H9 (cell line): ENCODE data around the gene KCNIP1. TPM values are rescaled to one million over a fixed set of nuclear protein-coding genes. Genes with fewer than 3 reads are reported as not detected.

Experiments
- DNase-seq: peaks from one replicate; pipeline ENCODE4 v3.0.0-alpha.2; 2017
- H2AFZ ChIP-seq: one replicate; pipeline ENCODE4 v1.6.1; 2013; ENCODE audit warnings: mild to moderate bottlenecking, low read length, control low read depth, moderate library complexity
- H2AK5ac ChIP-seq: 2 replicates; pipeline ENCODE4 v1.6.1; 2013; ENCODE audit warnings: low read length, control low read depth, mixed read lengths; ENCODE audit not compliant: insufficient read length
- H2BK120ac ChIP-seq: one replicate; pipeline ENCODE4 v1.6.1; 2013; ENCODE audit warnings: low read depth, mild to moderate bottlenecking, low read length, control low read depth, inconsistent platforms; ENCODE audit not compliant: poor library complexity, severe bottlenecking
- H2BK12ac ChIP-seq: 2 replicates; pipeline ENCODE4 v1.6.1; 2013; ENCODE audit warnings: low read length, control low read depth, mixed read lengths, low read depth; ENCODE audit not compliant: insufficient read length
- H2BK15ac ChIP-seq: 2 replicates; pipeline ENCODE4 v1.6.1; 2013; ENCODE audit warnings: low read depth, low read length, control low read depth
- H2BK20ac ChIP-seq: one replicate; pipeline ENCODE4 v1.6.1; 2013; ENCODE audit warnings: low read depth, mild to moderate bottlenecking, low read length, control low read depth, inconsistent platforms; ENCODE audit not compliant: poor library complexity, severe bottlenecking
- H2BK5ac ChIP-seq: 2 replicates; pipeline ENCODE4 v1.6.1; 2013; ENCODE audit warnings: low read length, control low read depth, mixed read lengths; ENCODE audit not compliant: insufficient read length
- H3K14ac ChIP-seq: 2 replicates; pipeline ENCODE4 v1.6.1; 2013; ENCODE audit warnings: low read length, control low read depth; ENCODE audit not compliant: insufficient read depth
- H3K18ac ChIP-seq: 2 replicates; pipeline ENCODE4 v1.6.1; 2013; ENCODE audit warnings: low read depth, mild to moderate bottlenecking, mixed read lengths, low read length, control low read depth; ENCODE audit not compliant: insufficient read length
- H3K23ac ChIP-seq: 2 replicates; pipeline ENCODE4 v1.6.1; 2013; ENCODE audit warnings: low read length, control low read depth, mixed read lengths, low read depth; ENCODE audit not compliant: insufficient read length
- H3K23me2 ChIP-seq: 2 replicates; pipeline ENCODE4 v1.6.1; 2013; ENCODE audit warnings: low read depth, mild to moderate bottlenecking, mixed read lengths, low read length, control low read depth; ENCODE audit not compliant: insufficient read length, poor library complexity, severe bottlenecking
- H3K27ac ChIP-seq: 2 replicates; pipeline ENCODE4 v1.5.1; 2013; ENCODE audit warnings: low read length, control low read depth, mixed read lengths, low read depth; ENCODE audit not compliant: insufficient read length
- H3K27me3 ChIP-seq: 2 replicates; pipeline ENCODE4 v1.6.1; 2013; ENCODE audit warnings: low read length, control low read depth, inconsistent platforms; ENCODE audit not compliant: insufficient read depth
- H3K4ac ChIP-seq: 2 replicates; pipeline ENCODE4 v1.6.1; 2013; ENCODE audit warnings: low read depth, mild to moderate bottlenecking, control low read depth, inconsistent platforms, low read length, moderate library complexity
- H3K4me1 ChIP-seq: 2 replicates; pipeline ENCODE4 v1.6.1; 2013; ENCODE audit warnings: low read length, control low read depth, inconsistent platforms; ENCODE audit not compliant: insufficient read depth
- H3K4me2 ChIP-seq: 2 replicates; pipeline ENCODE4 v1.6.1; 2013; ENCODE audit warnings: low read length, control low read depth, mixed read lengths; ENCODE audit not compliant: insufficient read length, insufficient read depth
- H3K56ac ChIP-seq: 2 replicates; pipeline ENCODE4 v1.6.1; 2013; ENCODE audit warnings: low read depth, mild to moderate bottlenecking, mixed read lengths, low read length, control low read depth; ENCODE audit not compliant: insufficient read length
- H3K79me1 ChIP-seq: 2 replicates; pipeline ENCODE4 v1.6.1; 2013; ENCODE audit warnings: low read depth, mild to moderate bottlenecking, moderate library complexity, low read length, control low read depth, inconsistent platforms; ENCODE audit not compliant: insufficient read depth, poor library complexity, severe bottlenecking
- H3K79me2 ChIP-seq: 2 replicates; pipeline ENCODE4 v1.6.1; 2013; ENCODE audit warnings: low read length, control low read depth, inconsistent platforms; ENCODE audit not compliant: insufficient read depth
- H3K9ac ChIP-seq: 2 replicates; pipeline ENCODE4 v1.6.1; 2013; ENCODE audit warnings: low read length, control low read depth, mixed read lengths; ENCODE audit not compliant: insufficient read length; ENCODE audit errors: extremely low read depth
- H3K9me3 ChIP-seq: one replicate; pipeline ENCODE4 v1.6.1; 2013; ENCODE audit warnings: low read depth, low read length, inconsistent platforms; ENCODE audit not compliant: control insufficient read depth
- H3T11ph ChIP-seq: one replicate; pipeline ENCODE4 v1.6.1; 2013; ENCODE audit warnings: mild to moderate bottlenecking, low read length, control low read depth, inconsistent platforms
- H4K20me1 ChIP-seq: one replicate; pipeline ENCODE4 v1.6.1; 2013; ENCODE audit not compliant: control insufficient read depth, insufficient read length, insufficient read depth
- H4K5ac ChIP-seq: 2 replicates; pipeline ENCODE4 v1.6.1; 2013; ENCODE audit warnings: low read depth, mild to moderate bottlenecking, mixed read lengths, low read length, control low read depth; ENCODE audit not compliant: insufficient read length
- H4K8ac ChIP-seq: replicated peaks from 2 replicates; pipeline ENCODE4 v1.6.1; 2013; ENCODE audit warnings: low read length, control low read depth, mixed read lengths, low read depth; ENCODE audit not compliant: insufficient read length
- H4K91ac ChIP-seq: 2 replicates; pipeline ENCODE4 v1.6.1; 2013; ENCODE audit warnings: low read depth, mild to moderate bottlenecking, moderate library complexity, mixed read lengths, low read length, control low read depth; ENCODE audit not compliant: insufficient read length
- H3K27ac Mint-ChIP-seq, 3 experiments: 2 replicates in 2 of 3; 3 replicates in 1 of 3; pipeline ENCODE4 v1.8.0; 2020 to 2021; ENCODE audit warnings: mixed read lengths in 3 of 3, mild to moderate bottlenecking in 1 of 3, moderate library complexity in 1 of 3
- H3K27me3 Mint-ChIP-seq: 2 replicates; pipeline ENCODE4 v1.8.0; 2021; ENCODE audit warnings: low read depth, mild to moderate bottlenecking, moderate library complexity, mixed read lengths
- H3K36me3 Mint-ChIP-seq, 3 experiments: 2 replicates in 2 of 3; 3 replicates in 1 of 3; pipeline ENCODE4 v1.8.0; 2020 to 2021; ENCODE audit warnings: low read depth in 3 of 3, mixed read lengths in 3 of 3; ENCODE audit not compliant: insufficient read depth in 1 of 3
- H3K4me1 Mint-ChIP-seq, 2 experiments: 2 replicates each; pipeline ENCODE4 v1.8.0; 2020; ENCODE audit warnings: mixed read lengths in 2 of 2
- H3K4me3 Mint-ChIP-seq, 2 experiments: 2 replicates in 1 of 2; 3 replicates in 1 of 2; pipeline ENCODE4 v1.8.0; 2020 to 2021; ENCODE audit warnings: mild to moderate bottlenecking in 2 of 2, mixed read lengths in 2 of 2, moderate library complexity in 1 of 2
- H3K9me3 Mint-ChIP-seq, 2 experiments: 2 replicates in 1 of 2; 3 replicates in 1 of 2; pipeline ENCODE4 v1.8.0; 2020; ENCODE audit warnings: mild to moderate bottlenecking in 2 of 2, mixed read lengths in 2 of 2, moderate library complexity in 1 of 2
- CTCF ChIP-seq: fragments of 200-600 bp; sonication (generic); conservative IDR thresholded peaks from 3 replicates; pipeline ENCODE4 v1.8.0; 2021; ENCODE audit warnings: antibody characterized with exemption, mild to moderate bottlenecking
- WGBS: extraction: QIAGEN DNeasy Blood & Tissue Kit; methylation state at CpG from one replicate; pipeline ENCODE4 v1.1.7; 2013; ENCODE audit warnings: missing lambda C conversion rate, low lambda C conversion rate, mixed read lengths; ENCODE audit not compliant: insufficient read length; ENCODE audit errors: extremely low coverage; 5-methylcytosine and 5-hydroxymethylcytosine counted together
- total RNA-seq: library from RNA; stranded (reverse); gene quantifications from 2 replicates; pipeline ENCODE4 v1.2.1, GENCODE V29; 2021

KCNIP1 gene
- total RNA-seq, 1 experiment from 2014 or later: 0.63 TPM

GRCh38 chr5:170750791-170751190, 247.0 kb downstream of the KCNIP1 start:
- Mint-ChIP-seq H3K27me3 (peaks cover 3% of the 10 kb centered on the region), H3K4me3 (no peak overlapping the region), H3K27ac (peak overlapping the region in 1 of 3 experiments; percentile 9; a peak in 1 of 7 replicates), H3K36me3 (no peaks in the 10 kb centered on the region; a peak in 2 of 7 replicates), H3K9me3 (peaks cover 0 to 4% of the 10 kb centered on the region in 2 experiments; a peak in 2 of 5 replicates), H3K4me1 (peaks cover 31 to 37% of the 10 kb centered on the region in 2 experiments)
- Histone ChIP-seq H4K91ac (no peak overlapping the region), H3K79me1 (no peaks in the 10 kb centered on the region), H3K4me2 (no peak overlapping the region), H3K23ac (no peak overlapping the region), H3K27me3 (no peaks in the 10 kb centered on the region), H2BK15ac (no peak overlapping the region), H3K18ac (no peak overlapping the region), H4K5ac (no peak overlapping the region), H4K20me1 (no peaks in the 10 kb centered on the region), H3K14ac (no peak overlapping the region), H3K4me1 (peaks cover 4% of the 10 kb centered on the region; the same call in 1 of the 2 replicates), H2BK5ac (no peak overlapping the region), H3K9me3 (no peaks in the 10 kb centered on the region), H4K8ac (no peak overlapping the region), H3K4ac (no peak overlapping the region), H3K56ac (no peak overlapping the region), H3K79me2 (no peaks in the 10 kb centered on the region), H2BK12ac (peak overlapping the region; percentile 52), H3K23me2 (no peaks in the 10 kb centered on the region), H2AFZ (no peak overlapping the region), H3T11ph (no peak overlapping the region), H2BK20ac (no peak overlapping the region), H3K27ac (no peak overlapping the region), H3K9ac (no peak overlapping the region), H2AK5ac (no peak overlapping the region), H2BK120ac (no peak overlapping the region)
- no CpG with 5 or more reads among the region's 6 CpGs for WGBS
- DNase-seq: peak; percentile 10
- TF ChIP-seq CTCF: no peak
